ENCODE results near the gene GPALPP1. TPM values are rescaled to one million over a fixed set of nuclear protein-coding genes. Genes with fewer than 3 reads are reported as not detected.
"Not testable (repeated sequence)": the region's sequence is repeated elsewhere in the genome, so short reads cannot be mapped to it uniquely, and the experiment has no call there.

GPALPP1 gene
- total RNA-seq, 1 donor from 2014 or later = 31.2 TPM

DNA sequence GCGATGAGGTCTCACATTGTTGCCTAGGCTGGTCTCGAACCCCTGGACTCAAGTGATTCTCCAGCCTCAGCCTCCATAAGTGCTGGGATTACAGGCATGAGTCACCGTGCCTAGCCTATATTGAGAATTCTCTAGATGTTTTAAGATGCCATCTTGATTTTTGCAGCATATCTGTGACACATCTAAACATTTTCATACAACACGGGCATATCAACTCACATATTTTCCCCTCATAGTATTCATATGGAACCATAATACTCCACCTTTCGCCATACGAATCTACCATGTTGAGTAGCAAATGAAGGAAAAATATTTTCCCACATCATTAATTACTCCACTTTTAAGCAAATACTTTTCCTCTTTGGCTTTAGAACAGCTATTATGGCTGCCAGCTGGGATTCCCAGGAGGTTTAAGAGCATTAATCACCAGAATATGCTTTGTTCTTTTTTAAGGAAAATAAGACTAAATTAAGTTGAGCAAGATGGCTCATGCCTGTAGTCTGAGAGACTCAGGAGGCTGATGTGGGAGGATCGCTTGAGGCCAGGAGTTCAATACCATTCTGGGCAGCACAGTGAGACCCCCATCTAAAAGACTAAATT, 74.0 kb downstream of the GPALPP1 start:
- no peak overlapping the region for H3K27ac Mint-ChIP-seq (ENCODE audit: unreplicated experiment)
- H3K27me3 Mint-ChIP-seq (ENCODE audit: unreplicated experiment) = peaks cover 32% of the 10 kb centered on the region
- DNase-seq (ENCODE audit: extremely low spot score, unreplicated experiment) = no peak
- H3K4me1 Mint-ChIP-seq (ENCODE audit: unreplicated experiment) = no peaks in the 10 kb centered on the region
- TF ChIP-seq, protein P1, sequence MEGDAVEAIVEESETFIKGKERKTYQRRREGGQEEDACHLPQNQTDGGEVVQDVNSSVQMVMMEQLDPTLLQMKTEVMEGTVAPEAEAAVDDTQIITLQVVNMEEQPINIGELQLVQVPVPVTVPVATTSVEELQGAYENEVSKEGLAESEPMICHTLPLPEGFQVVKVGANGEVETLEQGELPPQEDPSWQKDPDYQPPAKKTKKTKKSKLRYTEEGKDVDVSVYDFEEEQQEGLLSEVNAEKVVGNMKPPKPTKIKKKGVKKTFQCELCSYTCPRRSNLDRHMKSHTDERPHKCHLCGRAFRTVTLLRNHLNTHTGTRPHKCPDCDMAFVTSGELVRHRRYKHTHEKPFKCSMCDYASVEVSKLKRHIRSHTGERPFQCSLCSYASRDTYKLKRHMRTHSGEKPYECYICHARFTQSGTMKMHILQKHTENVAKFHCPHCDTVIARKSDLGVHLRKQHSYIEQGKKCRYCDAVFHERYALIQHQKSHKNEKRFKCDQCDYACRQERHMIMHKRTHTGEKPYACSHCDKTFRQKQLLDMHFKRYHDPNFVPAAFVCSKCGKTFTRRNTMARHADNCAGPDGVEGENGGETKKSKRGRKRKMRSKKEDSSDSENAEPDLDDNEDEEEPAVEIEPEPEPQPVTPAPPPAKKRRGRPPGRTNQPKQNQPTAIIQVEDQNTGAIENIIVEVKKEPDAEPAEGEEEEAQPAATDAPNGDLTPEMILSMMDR (IDR thresholded peaks at IDR 0.05) = no peak
- H3K36me3 Mint-ChIP-seq (ENCODE audit: unreplicated experiment) = no peaks in the 10 kb centered on the region
- no peaks in the 10 kb centered on the region for H3K9me3 Mint-ChIP-seq (ENCODE audit: unreplicated experiment)
- H3K4me3 Mint-ChIP-seq (ENCODE audit: unreplicated experiment) = no peak overlapping the region

DNA sequence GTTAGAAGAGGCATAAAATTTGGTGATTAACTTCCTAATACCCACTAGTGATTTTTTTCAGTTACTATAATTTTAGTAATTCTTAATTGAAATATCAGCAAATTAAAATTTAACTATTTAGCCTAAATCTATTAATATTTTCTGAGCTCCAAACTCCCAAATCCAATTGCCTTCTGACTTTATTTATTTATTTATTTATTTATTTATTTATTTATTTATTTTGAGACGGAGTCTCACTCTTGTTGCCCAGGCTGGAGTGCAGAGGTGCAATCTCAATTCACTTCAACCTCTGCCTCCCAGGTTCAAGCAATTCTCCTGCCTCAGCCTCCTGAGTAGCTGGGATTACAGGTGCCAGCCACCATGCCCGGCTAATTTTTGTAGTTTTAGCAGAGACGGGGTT, 74.6 kb downstream of the GPALPP1 start:
- not testable (repeated sequence) for DNase-seq (ENCODE audit: extremely low spot score, unreplicated experiment); H3K4me1 Mint-ChIP-seq (ENCODE audit: unreplicated experiment); H3K36me3 Mint-ChIP-seq (ENCODE audit: unreplicated experiment); H3K4me3 Mint-ChIP-seq (ENCODE audit: unreplicated experiment); H3K27ac Mint-ChIP-seq (ENCODE audit: unreplicated experiment); H3K9me3 Mint-ChIP-seq (ENCODE audit: unreplicated experiment)
- peaks cover 34% of the 10 kb centered on the region for H3K27me3 Mint-ChIP-seq (ENCODE audit: unreplicated experiment)

DNA sequence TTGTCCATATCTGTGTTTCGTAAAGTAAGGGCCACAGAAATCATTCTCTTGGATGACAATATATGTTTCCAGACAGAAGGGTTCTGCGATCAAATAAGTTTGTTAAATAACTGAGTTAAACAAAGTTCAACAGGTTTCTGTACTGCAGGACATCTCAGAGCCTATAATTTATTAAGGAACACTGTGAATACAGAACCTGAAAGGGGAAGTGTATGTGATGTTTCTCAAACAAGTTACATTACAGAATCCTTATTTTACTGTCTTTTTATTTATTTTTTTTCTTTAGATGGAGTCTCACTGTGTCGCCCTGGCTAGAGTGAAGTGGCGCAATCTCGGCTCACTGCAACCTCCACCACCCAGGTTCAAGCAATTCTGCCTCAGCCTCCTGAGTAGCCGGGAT, 75.6 kb downstream of the GPALPP1 start:
- Mint-ChIP-seq H3K27me3 (ENCODE audit: unreplicated experiment) (peaks cover 38% of the 10 kb centered on the region), H3K9me3 (ENCODE audit: unreplicated experiment) (no peaks in the 10 kb centered on the region), H3K4me1 (ENCODE audit: unreplicated experiment) (no peaks in the 10 kb centered on the region), H3K27ac (ENCODE audit: unreplicated experiment) (no peak overlapping the region), H3K4me3 (ENCODE audit: unreplicated experiment) (no peak overlapping the region), H3K36me3 (ENCODE audit: unreplicated experiment) (no peaks in the 10 kb centered on the region)
- TF ChIP-seq, protein P1 (IDR thresholded peaks at IDR 0.05) = no peak
- no peak for DNase-seq (ENCODE audit: extremely low spot score, unreplicated experiment)

DNA sequence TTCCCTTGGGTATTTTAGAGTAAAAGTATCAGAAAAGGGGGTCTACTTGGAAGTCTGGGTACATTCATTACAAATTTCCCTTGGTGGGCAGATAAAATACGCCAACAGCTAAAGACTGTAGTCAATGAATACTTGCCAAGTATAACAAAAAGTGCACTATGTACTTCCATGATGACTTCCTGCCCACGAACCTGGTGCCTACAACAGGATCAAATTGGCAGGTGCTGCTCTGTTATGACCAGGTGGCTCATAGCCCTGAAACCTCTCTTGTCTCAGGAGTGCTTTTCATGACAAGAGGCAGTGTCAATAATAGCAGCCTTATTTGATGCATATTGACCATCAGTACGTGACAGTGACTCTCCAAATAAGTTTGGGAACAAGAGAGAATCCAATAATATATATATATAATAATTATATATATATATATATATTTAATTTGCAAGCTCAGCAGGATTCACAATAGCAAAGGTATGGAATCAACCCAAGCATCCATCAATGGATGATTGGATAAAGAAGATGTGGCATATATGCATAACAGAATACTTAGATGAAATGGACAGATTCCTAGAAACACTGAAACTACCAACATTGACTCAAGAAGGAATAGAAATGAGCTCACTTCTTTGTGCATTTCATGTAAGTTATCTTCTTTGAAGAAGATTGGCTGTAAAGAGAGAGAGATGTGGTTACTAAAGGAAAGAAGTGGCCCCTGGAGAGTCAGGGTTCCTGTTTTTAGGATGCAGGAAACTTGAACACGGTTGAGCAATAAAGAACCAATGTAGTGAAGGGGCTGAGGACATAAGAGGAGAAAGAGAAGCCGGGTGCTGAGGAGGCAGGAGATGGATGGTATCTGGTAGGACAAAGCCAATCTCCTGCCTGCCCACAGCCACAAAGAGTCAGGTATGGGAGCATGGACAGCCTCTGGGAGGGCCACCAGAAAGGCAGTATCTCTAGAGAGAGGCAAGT, 79.0 kb downstream of the GPALPP1 start:
- Mint-ChIP-seq H3K4me3 (ENCODE audit: unreplicated experiment) (no peak overlapping the region), H3K27ac (ENCODE audit: unreplicated experiment) (no peak overlapping the region), H3K27me3 (ENCODE audit: unreplicated experiment) (peaks cover 28% of the 10 kb centered on the region), H3K4me1 (ENCODE audit: unreplicated experiment) (no peaks in the 10 kb centered on the region), H3K36me3 (ENCODE audit: unreplicated experiment) (no peaks in the 10 kb centered on the region), H3K9me3 (ENCODE audit: unreplicated experiment) (no peaks in the 10 kb centered on the region)
- TF ChIP-seq, protein P1 (IDR thresholded peaks at IDR 0.05) = no peak
- no peak for DNase-seq (ENCODE audit: extremely low spot score, unreplicated experiment)

DNA sequence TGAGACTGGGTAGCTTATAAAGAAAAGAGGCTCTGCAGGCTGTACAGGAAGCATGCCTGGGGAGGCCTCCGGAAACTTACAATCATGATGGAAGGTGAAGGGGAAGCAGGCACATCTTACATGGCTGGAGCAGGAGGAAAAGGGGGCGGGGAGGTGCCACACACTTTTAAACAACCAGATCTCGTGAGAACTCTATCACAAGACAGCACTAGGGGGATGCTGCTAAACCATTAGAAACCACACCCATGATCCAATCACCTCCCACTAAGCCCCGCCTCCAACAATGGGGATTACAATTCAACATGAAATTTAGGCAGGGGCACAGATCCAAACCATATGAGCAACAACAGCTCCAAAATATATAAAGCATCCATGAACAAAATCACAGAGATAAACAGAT, 84.5 kb downstream of the GPALPP1 start:
- DNase-seq (ENCODE audit: extremely low spot score, unreplicated experiment) = no peak
- Mint-ChIP-seq H3K36me3 (ENCODE audit: unreplicated experiment) (no peaks in the 10 kb centered on the region), H3K27ac (ENCODE audit: unreplicated experiment) (no peak overlapping the region), H3K27me3 (ENCODE audit: unreplicated experiment) (peaks cover 47% of the 10 kb centered on the region), H3K9me3 (ENCODE audit: unreplicated experiment) (no peaks in the 10 kb centered on the region), H3K4me3 (ENCODE audit: unreplicated experiment) (no peak overlapping the region), H3K4me1 (ENCODE audit: unreplicated experiment) (no peaks in the 10 kb centered on the region)
- TF ChIP-seq, protein P1 (IDR thresholded peaks at IDR 0.05) = no peak
